ENCODE results near the gene CYP3A5.

DNA sequence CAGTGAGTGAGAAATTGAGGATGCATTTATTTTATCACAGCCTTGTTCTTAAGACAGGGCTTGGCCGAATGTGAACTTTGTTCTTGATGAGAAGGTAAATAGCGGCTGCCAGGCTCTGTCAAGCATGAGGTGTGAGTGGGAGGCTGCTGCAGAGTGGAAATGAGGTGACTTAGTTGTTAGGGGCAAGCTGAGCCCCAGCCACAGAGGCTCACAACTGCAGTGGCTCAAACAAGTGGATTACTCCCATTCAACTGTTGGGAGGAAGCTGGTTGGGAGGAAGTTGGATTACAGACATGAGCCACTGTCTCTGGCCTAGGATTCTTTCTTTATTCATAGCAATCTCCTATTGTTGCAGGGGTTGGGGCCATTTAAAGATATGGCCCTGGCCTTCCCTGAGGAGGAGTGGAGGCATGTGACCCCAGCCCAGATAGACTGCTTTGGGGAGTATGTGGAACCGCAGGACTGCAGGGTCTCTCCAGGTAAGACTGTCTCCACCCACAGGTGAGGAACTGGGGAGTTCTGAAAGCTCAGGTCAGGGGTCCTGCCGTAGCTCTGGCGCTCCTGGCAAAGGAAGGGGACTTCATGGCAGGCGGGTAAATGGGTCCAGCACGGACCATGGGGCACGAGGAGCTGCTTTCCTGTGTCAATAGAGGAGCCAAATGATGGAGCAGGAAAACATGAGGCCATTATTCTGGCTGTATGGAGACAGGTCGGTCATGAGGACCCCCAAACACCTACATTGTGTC is 55.9 kb downstream of the CYP3A5 start:
- TF ChIP-seq POLR2AphosphoS5 (IDR thresholded peaks at IDR 0.05) (no peak), POLR2A (IDR thresholded peaks at IDR 0.05) (no peak), EP300 (IDR thresholded peaks at IDR 0.05) (no peak)
- TF ChIP-seq, protein P1, sequence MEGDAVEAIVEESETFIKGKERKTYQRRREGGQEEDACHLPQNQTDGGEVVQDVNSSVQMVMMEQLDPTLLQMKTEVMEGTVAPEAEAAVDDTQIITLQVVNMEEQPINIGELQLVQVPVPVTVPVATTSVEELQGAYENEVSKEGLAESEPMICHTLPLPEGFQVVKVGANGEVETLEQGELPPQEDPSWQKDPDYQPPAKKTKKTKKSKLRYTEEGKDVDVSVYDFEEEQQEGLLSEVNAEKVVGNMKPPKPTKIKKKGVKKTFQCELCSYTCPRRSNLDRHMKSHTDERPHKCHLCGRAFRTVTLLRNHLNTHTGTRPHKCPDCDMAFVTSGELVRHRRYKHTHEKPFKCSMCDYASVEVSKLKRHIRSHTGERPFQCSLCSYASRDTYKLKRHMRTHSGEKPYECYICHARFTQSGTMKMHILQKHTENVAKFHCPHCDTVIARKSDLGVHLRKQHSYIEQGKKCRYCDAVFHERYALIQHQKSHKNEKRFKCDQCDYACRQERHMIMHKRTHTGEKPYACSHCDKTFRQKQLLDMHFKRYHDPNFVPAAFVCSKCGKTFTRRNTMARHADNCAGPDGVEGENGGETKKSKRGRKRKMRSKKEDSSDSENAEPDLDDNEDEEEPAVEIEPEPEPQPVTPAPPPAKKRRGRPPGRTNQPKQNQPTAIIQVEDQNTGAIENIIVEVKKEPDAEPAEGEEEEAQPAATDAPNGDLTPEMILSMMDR (IDR thresholded peaks at IDR 0.05) = no peak
